ENCODE measurements around the gene PGS1.

Gene PGS1

GRCh38 chr17:78428025-78428575 is 49.7 kb downstream of the PGS1 start:
- DNase-seq (ENCODE audit: low read depth) = no peak

GRCh38 chr17:78428836-78429617 is 50.6 kb downstream of the PGS1 start:
- DNase-seq (ENCODE audit: low read depth) = no peak

- no peak for DNase-seq (ENCODE audit: low read depth)
Measured at GRCh38 chr17:78429618-78429995, 51.2 kb downstream of the PGS1 start.

GRCh38 chr17:78430892-78431691 is 52.6 kb downstream of the PGS1 start:
- no peak for DNase-seq (ENCODE audit: low read depth)

GRCh38 chr17:78431692-78431958 is 53.2 kb downstream of the PGS1 start:
- DNase-seq (ENCODE audit: low read depth) = no peak

- DNase-seq (ENCODE audit: low read depth) = no peak
Measured at GRCh38 chr17:78432226-78433012, 54.0 kb downstream of the PGS1 start.

GRCh38 chr17:78433013-78433727 is 54.7 kb downstream of the PGS1 start:
- DNase-seq (ENCODE audit: low read depth) = no peak

- no peak for DNase-seq (ENCODE audit: low read depth)
Measured at GRCh38 chr17:78433780-78434335, 55.4 kb downstream of the PGS1 start.

- DNase-seq (ENCODE audit: low read depth) = no peak
Measured at GRCh38 chr17:78434455-78435329, 56.2 kb downstream of the PGS1 start.

GRCh38 chr17:78435330-78436005 is 57.0 kb downstream of the PGS1 start:
- DNase-seq (ENCODE audit: low read depth) = no peak

GRCh38 chr17:78437508-78438169 is 59.2 kb downstream of the PGS1 start:
- no peak for DNase-seq (ENCODE audit: low read depth)

GRCh38 chr17:78438271-78438691 is 59.8 kb downstream of the PGS1 start:
- no peak for DNase-seq (ENCODE audit: low read depth)

GRCh38 chr17:78438694-78439325 is 60.4 kb downstream of the PGS1 start:
- no peak for DNase-seq (ENCODE audit: low read depth)

- DNase-seq (ENCODE audit: low read depth) = no peak
Measured at GRCh38 chr17:78441271-78441971, 63.0 kb downstream of the PGS1 start.

GRCh38 chr17:78442648-78443218 is 64.3 kb downstream of the PGS1 start:
- no peak for DNase-seq (ENCODE audit: low read depth)

GRCh38 chr17:78444392-78444791 is 65.9 kb downstream of the PGS1 start:
- no peak for DNase-seq (ENCODE audit: low read depth)

GRCh38 chr17:78446833-78447232 is 68.4 kb downstream of the PGS1 start:
- no peak for DNase-seq (ENCODE audit: low read depth)
